Measurements from ENCODE around the gene OR4D5. TPM values are rescaled to one million over a fixed set of nuclear protein-coding genes. Genes with fewer than 3 reads are reported as not detected.

OR4D5 gene
- not detected in 2 replicates for total RNA-seq

GRCh38 chr11:123939317-123939716, at the start of gene OR4D5:
OR4D5 (plus strand) TSS chr11:123939617; CDS start chr11:123939617, 0 bp downstream.
- no peaks in the 10 kb centered on the region for H3K36me3 Mint-ChIP-seq (ENCODE audit: low read depth)
- intact Hi-C loops (cut with micrococcal nuclease): no loop called here
- H3K9me3 Mint-ChIP-seq: no peaks in the 10 kb centered on the region
- no peaks in the 10 kb centered on the region for H3K4me1 Mint-ChIP-seq (ENCODE audit: low read depth)
- DNase-seq (ENCODE audit: low spot score): no peak
- H3K27me3 Mint-ChIP-seq (ENCODE audit: low read depth): no peaks in the 10 kb centered on the region
- no peak within 1 kb of the TSS for H3K27ac Mint-ChIP-seq
- no peak within 1 kb of the TSS for H3K4me3 Mint-ChIP-seq (ENCODE audit: low read depth)

GRCh38 chr11:123892031-123892430, 47.4 kb upstream of the OR4D5 start:
- intact Hi-C loops (cut with micrococcal nuclease): no loop called here
- H3K4me1 Mint-ChIP-seq (ENCODE audit: low read depth): no peaks in the 10 kb centered on the region
- H3K4me3 Mint-ChIP-seq (ENCODE audit: low read depth): no peak overlapping the region
- H3K9me3 Mint-ChIP-seq: no peaks in the 10 kb centered on the region
- H3K27me3 Mint-ChIP-seq (ENCODE audit: low read depth): peaks cover 2% of the 10 kb centered on the region
- DNase-seq (ENCODE audit: low spot score): no peak
- no peaks in the 10 kb centered on the region for H3K36me3 Mint-ChIP-seq (ENCODE audit: low read depth)
- no peak overlapping the region for H3K27ac Mint-ChIP-seq

- peaks cover 7% of the 10 kb centered on the region for H3K4me1 Mint-ChIP-seq (ENCODE audit: low read depth)
- H3K9me3 Mint-ChIP-seq: no peaks in the 10 kb centered on the region
- no peak overlapping the region for H3K27ac Mint-ChIP-seq
- intact Hi-C loops (cut with micrococcal nuclease): no loop called here
- no peak for DNase-seq (ENCODE audit: low spot score)
- no peaks in the 10 kb centered on the region for H3K36me3 Mint-ChIP-seq (ENCODE audit: low read depth)
- H3K4me3 Mint-ChIP-seq (ENCODE audit: low read depth): no peak overlapping the region
- H3K27me3 Mint-ChIP-seq (ENCODE audit: low read depth): peaks cover 6% of the 10 kb centered on the region
Observed at GRCh38 chr11:123899792-123900191, 39.6 kb upstream of the OR4D5 start.

- no peaks in the 10 kb centered on the region for H3K9me3 Mint-ChIP-seq
- peaks cover 19% of the 10 kb centered on the region for H3K27me3 Mint-ChIP-seq (ENCODE audit: low read depth)
- no peak for DNase-seq (ENCODE audit: low spot score)
- no peaks in the 10 kb centered on the region for H3K36me3 Mint-ChIP-seq (ENCODE audit: low read depth)
- intact Hi-C loops (cut with micrococcal nuclease): no loop called here
- H3K4me1 Mint-ChIP-seq (ENCODE audit: low read depth): peaks cover 7% of the 10 kb centered on the region
- H3K4me3 Mint-ChIP-seq (ENCODE audit: low read depth): no peak within 1 kb of the TSS
- H3K27ac Mint-ChIP-seq: no peak within 1 kb of the TSS
Observed at GRCh38 chr11:123901867-123902266, 37.5 kb upstream of the OR4D5 start, which contains the start of gene OR8D4. OR8D4 (plus strand) TSS chr11:123902167; CDS start chr11:123906432, 4,265 bp downstream.

- Mint-ChIP-seq H3K27me3 (ENCODE audit: low read depth) (peaks cover 22% of the 10 kb centered on the region), H3K4me3 (ENCODE audit: low read depth) (no peak overlapping the region), H3K9me3 (no peaks in the 10 kb centered on the region), H3K36me3 (ENCODE audit: low read depth) (no peaks in the 10 kb centered on the region), H3K27ac (no peak overlapping the region), H3K4me1 (ENCODE audit: low read depth) (peaks cover 7% of the 10 kb centered on the region)
- no peak for DNase-seq (ENCODE audit: low spot score)
- intact Hi-C loops (cut with micrococcal nuclease): no loop called here
Observed at GRCh38 chr11:123903932-123904331, 35.5 kb upstream of the OR4D5 start.

GRCh38 chr11:123904932-123905331, 34.5 kb upstream of the OR4D5 start:
- intact Hi-C loops (cut with micrococcal nuclease): no loop called here
- peaks cover 22% of the 10 kb centered on the region for H3K27me3 Mint-ChIP-seq (ENCODE audit: low read depth)
- H3K36me3 Mint-ChIP-seq (ENCODE audit: low read depth): no peaks in the 10 kb centered on the region
- no peak overlapping the region for H3K4me3 Mint-ChIP-seq (ENCODE audit: low read depth)
- H3K4me1 Mint-ChIP-seq (ENCODE audit: low read depth): peaks cover 7% of the 10 kb centered on the region
- DNase-seq (ENCODE audit: low spot score): no peak
- H3K9me3 Mint-ChIP-seq: no peaks in the 10 kb centered on the region
- no peak overlapping the region for H3K27ac Mint-ChIP-seq

GRCh38 chr11:123905826-123906225, 33.6 kb upstream of the OR4D5 start:
- Mint-ChIP-seq H3K27me3 (ENCODE audit: low read depth) (peaks cover 22% of the 10 kb centered on the region), H3K4me1 (ENCODE audit: low read depth) (peaks cover 7% of the 10 kb centered on the region), H3K4me3 (ENCODE audit: low read depth) (no peak overlapping the region), H3K36me3 (ENCODE audit: low read depth) (no peaks in the 10 kb centered on the region), H3K9me3 (no peaks in the 10 kb centered on the region), H3K27ac (no peak overlapping the region)
- intact Hi-C loops (cut with micrococcal nuclease): no loop called here
- DNase-seq (ENCODE audit: low spot score): no peak

GRCh38 chr11:123920943-123921342, 18.5 kb upstream of the OR4D5 start:
- Mint-ChIP-seq H3K4me1 (ENCODE audit: low read depth) (no peaks in the 10 kb centered on the region), H3K27me3 (ENCODE audit: low read depth) (peaks cover 3% of the 10 kb centered on the region), H3K4me3 (ENCODE audit: low read depth) (no peak overlapping the region), H3K27ac (no peak overlapping the region), H3K36me3 (ENCODE audit: low read depth) (no peaks in the 10 kb centered on the region), H3K9me3 (no peaks in the 10 kb centered on the region)
- intact Hi-C loops (cut with micrococcal nuclease): no loop called here
- DNase-seq (ENCODE audit: low spot score): no peak

- Mint-ChIP-seq H3K27me3 (ENCODE audit: low read depth) (no peaks in the 10 kb centered on the region), H3K27ac (no peak overlapping the region), H3K4me3 (ENCODE audit: low read depth) (no peak overlapping the region), H3K9me3 (no peaks in the 10 kb centered on the region), H3K4me1 (ENCODE audit: low read depth) (no peaks in the 10 kb centered on the region), H3K36me3 (ENCODE audit: low read depth) (no peaks in the 10 kb centered on the region)
- no peak for DNase-seq (ENCODE audit: low spot score)
- intact Hi-C loops (cut with micrococcal nuclease): no loop called here
Observed at GRCh38 chr11:123924027-123924426, 15.4 kb upstream of the OR4D5 start.

GRCh38 chr11:123942413-123942812, 3.0 kb downstream of the OR4D5 start:
- no peak overlapping the region for H3K27ac Mint-ChIP-seq
- no peak for DNase-seq (ENCODE audit: low spot score)
- H3K4me3 Mint-ChIP-seq (ENCODE audit: low read depth): no peak overlapping the region
- no peaks in the 10 kb centered on the region for H3K27me3 Mint-ChIP-seq (ENCODE audit: low read depth)
- H3K9me3 Mint-ChIP-seq: no peaks in the 10 kb centered on the region
- H3K4me1 Mint-ChIP-seq (ENCODE audit: low read depth): no peaks in the 10 kb centered on the region
- intact Hi-C loops (cut with micrococcal nuclease): no loop called here
- H3K36me3 Mint-ChIP-seq (ENCODE audit: low read depth): no peaks in the 10 kb centered on the region

- Mint-ChIP-seq H3K9me3 (no peaks in the 10 kb centered on the region), H3K27ac (no peak within 1 kb of the TSS), H3K4me3 (ENCODE audit: low read depth) (no peak within 1 kb of the TSS), H3K4me1 (ENCODE audit: low read depth) (no peaks in the 10 kb centered on the region), H3K27me3 (ENCODE audit: low read depth) (no peaks in the 10 kb centered on the region), H3K36me3 (ENCODE audit: low read depth) (no peaks in the 10 kb centered on the region)
- intact Hi-C loops (cut with micrococcal nuclease): no loop called here
- no peak for DNase-seq (ENCODE audit: low spot score)
Observed at GRCh38 chr11:123943738-123944137, 4.3 kb downstream of the OR4D5 start, which contains the start of gene OR6T1. OR6T1 (minus strand) TSS chr11:123943838; CDS start chr11:123943838, 0 bp downstream.

- H3K4me1 Mint-ChIP-seq (ENCODE audit: low read depth): no peaks in the 10 kb centered on the region
- H3K27ac Mint-ChIP-seq: no peak overlapping the region
- H3K36me3 Mint-ChIP-seq (ENCODE audit: low read depth): no peaks in the 10 kb centered on the region
- peaks cover 2% of the 10 kb centered on the region for H3K27me3 Mint-ChIP-seq (ENCODE audit: low read depth)
- no peak overlapping the region for H3K4me3 Mint-ChIP-seq (ENCODE audit: low read depth)
- intact Hi-C loops (cut with micrococcal nuclease): no loop called here
- H3K9me3 Mint-ChIP-seq: no peaks in the 10 kb centered on the region
- DNase-seq (ENCODE audit: low spot score): no peak
Observed at GRCh38 chr11:123945132-123945531, 5.7 kb downstream of the OR4D5 start.

GRCh38 chr11:123956752-123957151, 17.3 kb downstream of the OR4D5 start:
- H3K36me3 Mint-ChIP-seq (ENCODE audit: low read depth): no peaks in the 10 kb centered on the region
- H3K27me3 Mint-ChIP-seq (ENCODE audit: low read depth): peaks cover 1% of the 10 kb centered on the region
- intact Hi-C loops (cut with micrococcal nuclease): no loop called here
- H3K4me3 Mint-ChIP-seq (ENCODE audit: low read depth): no peak overlapping the region
- DNase-seq (ENCODE audit: low spot score): no peak
- H3K27ac Mint-ChIP-seq: no peak overlapping the region
- no peaks in the 10 kb centered on the region for H3K9me3 Mint-ChIP-seq
- H3K4me1 Mint-ChIP-seq (ENCODE audit: low read depth): no peaks in the 10 kb centered on the region

- no peaks in the 10 kb centered on the region for H3K9me3 Mint-ChIP-seq
- intact Hi-C loops (cut with micrococcal nuclease): no loop called here
- no peaks in the 10 kb centered on the region for H3K36me3 Mint-ChIP-seq (ENCODE audit: low read depth)
Observed at GRCh38 chr11:123973816-123974215, 34.4 kb downstream of the OR4D5 start.

More at GRCh38 chr11:123973816-123974215, 34.4 kb downstream of the OR4D5 start:
- no peak overlapping the region for H3K27ac Mint-ChIP-seq
- no peak for DNase-seq (ENCODE audit: low spot score)
- H3K4me3 Mint-ChIP-seq (ENCODE audit: low read depth): no peak overlapping the region
- H3K4me1 Mint-ChIP-seq (ENCODE audit: low read depth): no peaks in the 10 kb centered on the region
- no peaks in the 10 kb centered on the region for H3K27me3 Mint-ChIP-seq (ENCODE audit: low read depth)
